ENCODE measurements around the gene ZNF532.
"Not testable (repeated sequence)": the region's sequence is repeated elsewhere in the genome, so short reads cannot be mapped to it uniquely, and the experiment has no call there.

Gene ZNF532

DNA sequence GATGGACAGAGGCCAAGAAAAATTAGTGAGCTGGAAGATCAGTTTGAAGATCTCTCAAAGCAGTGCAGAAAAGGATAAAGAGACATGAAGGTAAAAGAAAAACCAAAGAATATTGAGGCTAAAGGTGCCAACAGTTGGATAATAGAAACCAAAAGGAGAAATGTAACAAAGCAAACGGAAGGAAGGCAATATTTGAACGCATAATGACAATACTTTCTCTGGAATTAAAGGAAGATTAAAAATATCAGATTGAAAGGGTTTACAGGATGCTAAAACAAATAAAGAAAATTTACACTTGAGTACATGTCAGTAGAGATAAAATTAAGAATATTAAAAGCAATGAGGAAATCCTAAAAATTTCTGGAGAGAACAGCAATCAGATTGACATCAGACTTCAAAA is 149.1 kb downstream of the ZNF532 start:
- no peak for DNase-seq

DNA sequence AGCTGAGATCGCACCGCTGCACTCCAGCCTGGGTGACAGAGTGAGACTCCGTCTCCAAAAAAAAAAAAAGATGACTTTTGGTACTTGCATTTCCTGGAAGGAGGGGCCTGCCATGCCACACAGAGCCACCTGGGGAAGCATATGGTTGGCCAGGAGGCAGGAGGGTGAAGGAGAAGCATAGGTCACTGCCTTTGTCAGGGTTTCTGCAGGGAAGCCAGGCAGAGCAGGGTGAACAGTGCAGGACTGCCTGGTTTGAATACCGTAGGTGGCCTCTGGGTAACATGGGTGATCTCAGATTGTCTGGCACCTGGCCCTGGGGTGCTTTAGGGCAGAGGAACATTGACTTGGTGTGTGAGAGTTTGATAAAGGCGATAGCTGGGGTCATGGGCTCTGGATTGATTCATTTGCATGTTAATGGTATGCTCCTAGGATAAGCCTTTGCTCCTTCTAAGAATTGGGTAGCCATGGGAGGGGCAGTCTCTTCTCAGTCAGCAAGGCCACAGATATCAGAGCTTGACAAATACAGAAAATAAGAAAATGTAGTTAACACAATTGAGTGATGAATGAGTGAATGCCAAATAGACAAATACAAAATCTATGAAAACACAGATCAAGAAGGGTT is 151.0 kb downstream of the ZNF532 start:
- no peak for DNase-seq

DNA sequence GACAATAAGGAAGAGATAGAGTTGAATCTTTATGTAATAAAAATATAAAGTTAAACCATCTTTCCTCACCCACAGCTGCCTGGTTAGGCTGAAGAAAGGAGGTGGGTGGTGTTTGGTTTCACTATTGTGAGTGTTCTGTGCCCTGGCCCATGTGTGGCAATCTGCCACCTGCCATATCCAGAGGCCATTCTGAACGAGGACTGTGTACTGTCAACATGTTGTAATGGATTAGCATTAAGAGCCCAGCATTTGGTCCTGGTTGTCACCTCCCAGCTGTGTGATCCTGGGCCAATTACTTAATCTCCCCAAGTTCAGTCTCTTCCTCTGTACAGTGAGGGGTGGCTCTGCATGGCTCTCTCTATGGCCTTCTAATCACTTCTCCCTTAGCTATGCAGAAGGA is 156.8 kb downstream of the ZNF532 start:
- DNase-seq = no peak

DNA sequence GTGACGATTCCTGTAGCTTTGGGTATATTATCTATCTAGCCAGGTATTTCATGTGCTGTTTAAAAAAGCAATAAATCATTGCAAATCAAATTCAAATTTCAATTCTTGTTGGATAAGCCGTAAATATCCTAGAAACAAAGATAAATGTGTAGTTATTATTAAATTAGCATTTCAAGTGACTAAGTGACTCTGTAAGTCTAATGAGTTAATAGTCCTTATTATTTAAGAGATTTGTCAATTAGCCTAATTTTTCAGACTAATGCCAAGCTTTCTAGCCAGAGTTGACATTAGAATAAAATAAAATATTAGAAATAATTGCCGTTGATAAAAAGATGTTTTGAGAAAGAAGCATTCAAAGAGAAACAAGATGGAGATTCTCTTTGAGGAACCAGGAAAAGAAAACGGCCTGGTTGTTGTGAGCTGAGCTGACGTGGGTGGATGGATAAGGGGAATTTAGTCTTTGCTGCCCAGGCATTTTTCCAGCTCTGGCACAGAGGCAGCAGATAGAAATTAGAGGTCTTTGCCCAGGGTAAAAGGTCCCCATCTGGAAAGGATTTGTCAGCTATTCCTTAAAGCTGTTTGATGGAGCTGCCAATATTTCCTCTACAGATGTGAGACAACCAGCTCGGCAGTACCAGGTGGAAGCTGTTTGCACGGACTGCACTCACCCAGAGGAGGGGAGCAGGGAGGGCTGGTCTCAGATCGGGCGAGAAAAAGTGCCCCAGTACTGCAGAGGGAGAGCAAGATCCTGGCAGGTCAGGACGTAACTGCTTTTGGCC is 157.7 kb downstream of the ZNF532 start:
- no peak for DNase-seq

DNA sequence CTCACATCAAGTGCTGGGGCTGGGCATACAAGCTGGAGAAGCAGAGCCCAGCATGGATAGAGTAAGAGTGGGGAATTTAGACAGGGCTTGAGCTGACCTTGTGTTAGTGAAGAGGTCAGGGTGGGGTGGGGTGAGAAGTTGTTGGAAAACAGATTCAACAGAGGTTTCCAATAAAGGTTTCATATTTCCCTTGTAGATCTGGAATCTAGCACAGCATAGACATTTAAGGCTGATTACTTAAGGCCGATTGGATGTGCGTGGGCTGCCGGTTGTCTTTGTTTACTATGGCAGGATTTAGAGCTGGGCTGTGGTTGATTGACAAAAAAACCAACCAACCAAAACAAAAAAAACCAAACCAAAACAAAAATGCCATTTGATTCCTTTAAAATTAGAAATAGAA is 160.2 kb downstream of the ZNF532 start:
- DNase-seq = no peak

DNA sequence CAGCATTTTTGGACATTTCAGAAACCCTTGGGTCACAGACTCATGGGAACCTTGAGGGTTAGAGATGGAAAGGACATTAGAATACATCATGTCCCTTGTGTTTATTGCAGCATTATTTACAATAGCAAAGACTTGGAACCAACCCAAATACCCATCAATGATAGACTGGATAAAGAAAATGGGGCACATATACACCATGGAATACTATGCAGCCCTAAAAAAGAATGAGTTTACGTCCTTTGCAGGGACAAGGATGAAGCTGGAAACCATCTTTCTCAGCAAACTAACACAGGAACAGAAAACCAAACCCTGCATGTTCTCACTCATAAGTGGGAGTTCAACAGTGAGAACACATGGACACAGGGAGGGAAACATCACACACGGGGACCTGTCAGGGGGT is 160.9 kb downstream of the ZNF532 start:
- DNase-seq = not testable (repeated sequence)

DNA sequence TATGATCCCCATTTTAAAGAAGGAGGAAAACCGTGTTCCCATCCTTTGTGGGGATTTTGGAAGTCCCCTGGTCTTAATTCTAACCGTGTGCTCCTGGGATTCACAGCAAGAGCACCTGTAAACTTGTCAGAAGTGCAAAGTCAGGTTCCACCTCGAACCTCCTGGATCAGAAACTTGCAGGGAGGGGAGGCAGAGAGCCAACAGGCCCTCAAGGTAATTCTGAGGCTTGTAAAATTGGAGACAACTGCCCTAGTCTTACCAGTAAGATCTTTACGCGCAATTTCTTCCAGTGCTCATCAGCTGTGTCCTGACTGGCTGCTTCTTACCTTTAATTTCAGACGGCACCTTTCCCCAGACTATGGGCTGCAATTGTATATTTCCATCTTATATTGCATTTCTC is 161.7 kb downstream of the ZNF532 start:
- DNase-seq = no peak

DNA sequence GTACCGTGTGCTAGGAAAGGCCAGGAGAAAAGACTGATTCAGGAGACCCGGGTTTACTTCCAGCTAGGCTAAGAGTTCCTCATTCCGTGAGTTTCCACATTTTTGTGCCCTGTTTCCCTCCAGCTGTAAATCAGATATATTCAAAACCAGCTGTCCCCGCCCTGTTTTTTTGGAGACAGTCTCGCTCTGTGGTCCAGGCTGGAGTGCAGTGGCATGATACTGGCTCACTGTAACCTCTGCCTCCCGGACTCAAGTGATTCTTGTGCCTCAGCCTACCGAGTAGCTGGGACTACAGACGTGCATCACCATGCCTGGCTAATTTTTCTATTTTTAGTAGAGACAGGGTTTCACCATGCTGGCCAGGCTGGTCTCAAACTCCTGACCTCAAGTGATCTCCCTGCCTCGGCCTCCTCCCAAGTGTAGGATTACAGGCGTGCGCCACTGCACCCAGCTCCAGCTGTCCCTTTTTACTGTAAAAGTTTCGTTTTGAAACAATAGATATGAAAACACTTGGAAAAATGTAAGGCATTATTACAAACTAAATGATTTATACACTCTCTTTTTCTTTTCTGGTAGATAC is 162.2 kb downstream of the ZNF532 start:
- no peak for DNase-seq

DNA sequence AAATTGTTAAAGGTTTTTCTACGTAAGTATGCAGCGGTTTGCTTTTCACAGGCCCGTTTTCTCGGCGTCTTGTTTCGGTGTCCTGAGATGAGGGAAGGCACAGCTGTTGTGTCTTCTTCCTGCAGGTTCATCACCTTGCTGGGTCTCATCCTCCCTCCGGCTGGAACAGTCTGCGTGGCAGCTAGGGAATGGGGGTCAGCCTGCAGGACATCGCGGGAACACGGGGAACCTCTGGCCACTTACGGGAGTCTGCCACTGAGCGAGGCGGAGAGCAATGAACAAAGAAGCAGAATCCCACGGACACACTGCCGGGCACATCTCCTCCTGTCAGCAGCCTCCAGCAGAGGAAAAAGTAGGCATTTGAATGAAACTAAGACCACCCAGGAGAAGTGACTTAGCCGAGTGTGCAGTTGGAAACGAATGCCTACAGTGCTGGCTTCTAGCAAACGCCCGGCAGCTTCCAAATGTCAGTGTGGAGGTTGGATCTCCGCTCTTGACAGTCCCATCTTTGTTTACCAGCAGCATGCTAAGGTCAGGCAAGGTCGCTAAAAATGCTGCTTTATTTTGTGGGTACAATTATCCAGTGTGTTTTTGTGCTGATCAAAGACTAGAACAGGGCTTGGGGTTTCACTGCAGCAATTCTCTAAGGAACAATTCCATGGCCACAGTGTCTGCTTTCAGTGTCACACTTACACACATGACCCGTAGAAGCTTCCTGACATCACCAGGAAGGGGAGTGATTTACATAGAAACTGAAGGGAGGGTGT is 165.2 kb downstream of the ZNF532 start:
- DNase-seq = no peak

DNA sequence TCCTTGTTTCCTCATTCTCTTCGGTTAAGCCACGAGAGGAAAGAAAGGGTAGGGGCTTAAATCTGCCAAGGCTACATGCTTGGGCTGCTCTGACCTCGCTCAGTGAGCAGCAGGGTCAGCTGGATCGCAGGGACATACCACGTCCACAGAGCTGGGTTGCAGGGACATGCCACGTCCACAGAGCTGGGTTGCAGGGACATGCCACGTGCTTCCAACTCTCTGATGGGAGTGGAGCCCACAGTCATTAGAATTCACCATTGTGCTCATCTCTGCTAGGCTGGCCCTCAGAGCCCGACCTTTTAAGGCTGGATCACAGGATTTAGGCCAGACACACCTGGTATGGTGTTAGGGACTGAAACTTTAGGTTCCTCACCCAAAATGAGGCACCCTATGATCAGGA is 167.6 kb downstream of the ZNF532 start:
- no peak for DNase-seq

DNA sequence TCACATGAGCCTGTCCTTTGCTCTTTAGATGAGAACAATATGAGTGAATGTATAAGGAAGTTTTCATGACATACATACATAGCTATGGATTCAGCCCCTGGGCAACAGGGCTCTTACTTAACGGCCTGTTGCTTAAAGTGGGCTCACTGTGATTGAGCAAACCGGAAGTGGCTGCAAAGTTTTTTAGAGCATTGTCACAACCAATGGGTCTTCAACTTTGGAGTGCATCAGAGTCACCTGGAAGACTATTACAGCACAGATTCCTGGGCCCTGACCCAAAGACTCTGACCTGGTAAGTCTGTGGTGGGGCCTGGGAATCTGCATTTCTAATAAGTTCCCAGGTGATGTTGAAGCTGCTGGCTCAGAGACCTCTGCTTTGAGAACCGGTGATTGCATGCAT is 168.7 kb downstream of the ZNF532 start:
- no peak for DNase-seq

DNA sequence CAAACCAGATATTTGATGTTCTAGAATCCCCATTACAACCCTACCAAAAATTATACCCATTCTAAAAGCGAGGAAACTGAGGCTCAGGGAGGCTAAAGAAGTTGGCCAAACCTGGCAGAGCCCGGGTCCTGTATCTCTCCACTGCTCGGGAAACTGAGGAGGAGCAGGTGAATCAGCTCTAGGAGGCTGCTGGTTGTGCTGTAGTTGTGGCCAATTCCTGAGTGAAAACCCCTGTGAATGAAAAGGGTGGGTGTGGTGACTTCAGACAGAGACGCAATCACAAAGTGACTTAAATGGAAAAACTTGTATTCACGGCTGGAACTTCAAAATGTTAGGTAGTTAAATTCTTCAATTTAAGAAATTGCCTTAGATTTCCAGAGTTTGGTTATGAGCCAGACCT is 169.3 kb downstream of the ZNF532 start:
- no peak for DNase-seq

DNA sequence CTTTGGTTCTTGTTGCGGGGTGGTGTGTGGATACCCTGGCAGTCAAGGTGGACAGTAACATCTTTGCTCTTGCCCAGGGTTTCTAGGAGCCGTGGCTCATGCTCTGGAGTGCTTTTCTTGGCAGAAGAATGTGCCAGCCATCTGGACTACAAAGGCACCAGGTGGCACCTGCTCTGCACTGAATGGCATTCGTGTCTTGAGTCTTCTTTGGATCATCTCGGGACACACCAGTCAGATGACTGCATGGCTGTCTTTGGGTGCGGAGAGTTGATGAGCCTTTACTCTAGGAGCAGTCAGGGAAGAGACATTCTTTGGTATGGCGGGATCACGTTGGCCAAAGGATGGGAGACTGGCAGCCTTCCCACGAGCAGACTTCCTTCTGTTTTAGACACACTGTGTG is 170.9 kb downstream of the ZNF532 start:
- DNase-seq = no peak

Measured in CD4-positive, alpha-beta T cell treated with Interleukin-4 for 1 hour (primary cell).